AG04449 (cell line): ENCODE results near the gene MGAT4A.

Experiments
- CTCF ChIA-PET: fragments of 350-600 bp; formaldehyde crosslinking; extraction: SDS; loops from one replicate; lab custom pipeline; 2021; ENCODE audit warnings: antibody characterized with exemption; lab: Yijun Ruan, JAX
- POLR2A ChIA-PET: fragments of 400-600, 350-600 bp; formaldehyde crosslinking; extraction: SDS; loops from one replicate; lab custom pipeline; 2020; ENCODE audit warnings: antibody characterized with exemption, inconsistent platforms; lab: Yijun Ruan, JAX
- DNase-seq: peaks from one replicate; pipeline ENCODE4 v3.0.0-alpha.2; 2010; ENCODE audit warnings: low read depth, low spot score
- H3K4me3 ChIP-seq: 2 replicates; pipeline ENCODE4 v1.5.1; 2011; ENCODE audit warnings: low read depth, mild to moderate bottlenecking, control low read depth, low read length
- CTCF ChIP-seq: IDR thresholded peaks from one replicate; pipeline ENCODE4 v1.5.1; 2011; ENCODE audit warnings: mild to moderate bottlenecking, moderate library complexity, low read length, control low read depth, inconsistent platforms; ENCODE audit not compliant: insufficient read depth; ENCODE audit errors: missing control alignments

The MGAT4A gene

GRCh38 chr2:98731041-98731893 is at the start of gene MGAT4A:
TSS of gene MGAT4A (minus strand) at chr2:98731132. CDS start at chr2:98726332, 4,800 bp downstream.
- ChIA-PET POLR2A (no interaction called here), CTCF (interaction anchor here (1.3 kb wide), 1 partner anchor 334 kb away, joined by 4 read pairs; no protein-coding TSS in a partner anchor)
- TF ChIP-seq CTCF: no peak
- DNase-seq: no peak
- H3K4me3 ChIP-seq: peak within 1 kb of the TSS; percentile 54

- POLR2A ChIA-PET: no interaction called here
- CTCF ChIA-PET: no interaction called here
- no peak overlapping the region for H3K4me3 ChIP-seq
- no peak for DNase-seq
- no peak for TF ChIP-seq CTCF
These were observed 48.0 kb upstream of the MGAT4A start for GRCh38 chr2:98778741-98779483.

GRCh38 chr2:98778151-98778550 is 47.2 kb upstream of the MGAT4A start:
- CTCF ChIA-PET: no interaction called here
- no peak overlapping the region for H3K4me3 ChIP-seq

GRCh38 chr2:98777710-98778109 is 46.8 kb upstream of the MGAT4A start:
- CTCF ChIA-PET: no interaction called here
- no peak for DNase-seq
- POLR2A ChIA-PET: no interaction called here
- no peak for TF ChIP-seq CTCF
- no peak overlapping the region for H3K4me3 ChIP-seq

More at GRCh38 chr2:98778151-98778550, 47.2 kb upstream of the MGAT4A start:
- no peak for DNase-seq
- POLR2A ChIA-PET: no interaction called here
- TF ChIP-seq CTCF: no peak

- H3K4me3 ChIP-seq: no peak overlapping the region
- CTCF ChIA-PET: no interaction called here
- POLR2A ChIA-PET: no interaction called here
- no peak for DNase-seq
- TF ChIP-seq CTCF: no peak
These were observed 46.1 kb upstream of the MGAT4A start for GRCh38 chr2:98777076-98777475.

- CTCF ChIA-PET: no interaction called here
- no peak overlapping the region for H3K4me3 ChIP-seq
- TF ChIP-seq CTCF: no peak
- POLR2A ChIA-PET: no interaction called here
- no peak for DNase-seq
These were observed 45.2 kb upstream of the MGAT4A start for GRCh38 chr2:98776136-98776535.
